ENCODE data around the gene LRRC59. TPM values are rescaled to one million over a fixed set of nuclear protein-coding genes. Genes with fewer than 3 reads are reported as not detected.

Gene LRRC59
- total and polyA plus RNA-seq, 2 of the 13 experiments (the other 11 are each of a cell fraction or from before 2014, with no cell fraction given) = 87.3 to 222 TPM

GRCh38 chr17:50424996-50425681, 27.8 kb upstream of the LRRC59 start (continued):
- no peak for TF ChIP-seq CTCF (CRISPR knock-in tag; IDR thresholded peaks at IDR 0.05)
- no peak for TF ChIP-seq TOPORS (CRISPR knock-in tag; IDR thresholded peaks at IDR 0.05)
- TF ChIP-seq HDAC6 (IDR thresholded peaks at IDR 0.05; ENCODE audit: low read depth, low read length) = no peak
- TF ChIP-seq PHF8 (CRISPR knock-in tag; IDR thresholded peaks at IDR 0.05) = peak; percentile 11; the same call in 1 of the 2 replicates
- TF ChIP-seq FOXC1 (CRISPR knock-in tag; IDR thresholded peaks at IDR 0.05; ENCODE audit: borderline replicate concordance) = no peak
- no peak for TF ChIP-seq ZNF737 (CRISPR knock-in tag; IDR thresholded peaks at IDR 0.05; ENCODE audit: borderline replicate concordance)
- TF ChIP-seq SSRP1 (CRISPR knock-in tag; IDR thresholded peaks at IDR 0.05) = no peak
- TF ChIP-seq, protein P1, sequence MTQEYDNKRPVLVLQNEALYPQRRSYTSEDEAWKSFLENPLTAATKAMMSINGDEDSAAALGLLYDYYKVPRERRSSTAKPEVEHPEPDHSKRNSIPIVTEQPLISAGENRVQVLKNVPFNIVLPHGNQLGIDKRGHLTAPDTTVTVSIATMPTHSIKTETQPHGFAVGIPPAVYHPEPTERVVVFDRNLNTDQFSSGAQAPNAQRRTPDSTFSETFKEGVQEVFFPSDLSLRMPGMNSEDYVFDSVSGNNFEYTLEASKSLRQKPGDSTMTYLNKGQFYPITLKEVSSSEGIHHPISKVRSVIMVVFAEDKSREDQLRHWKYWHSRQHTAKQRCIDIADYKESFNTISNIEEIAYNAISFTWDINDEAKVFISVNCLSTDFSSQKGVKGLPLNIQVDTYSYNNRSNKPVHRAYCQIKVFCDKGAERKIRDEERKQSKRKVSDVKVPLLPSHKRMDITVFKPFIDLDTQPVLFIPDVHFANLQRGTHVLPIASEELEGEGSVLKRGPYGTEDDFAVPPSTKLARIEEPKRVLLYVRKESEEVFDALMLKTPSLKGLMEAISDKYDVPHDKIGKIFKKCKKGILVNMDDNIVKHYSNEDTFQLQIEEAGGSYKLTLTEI (CRISPR knock-in tag; conservative IDR thresholded peaks at IDR 0.05) = no peak
- 0 out of 2 replicates have a peak, but pooled peaks have one; percentile 27 for TF ChIP-seq RXRB (CRISPR knock-in tag; IDR thresholded peaks at IDR 0.05; ENCODE audit: borderline replicate concordance)
- no peak for TF ChIP-seq NFIC (IDR thresholded peaks at IDR 0.05; ENCODE audit: low read length)
- 0 out of 2 replicates have a peak, but pooled peaks have one; percentile 46 for TF ChIP-seq ZNF746 (CRISPR knock-in tag; IDR thresholded peaks at IDR 0.05)
- TF ChIP-seq ARID4A (CRISPR knock-in tag; IDR thresholded peaks at IDR 0.05; ENCODE audit: borderline replicate concordance) = no peak
- TF ChIP-seq, protein P2, sequence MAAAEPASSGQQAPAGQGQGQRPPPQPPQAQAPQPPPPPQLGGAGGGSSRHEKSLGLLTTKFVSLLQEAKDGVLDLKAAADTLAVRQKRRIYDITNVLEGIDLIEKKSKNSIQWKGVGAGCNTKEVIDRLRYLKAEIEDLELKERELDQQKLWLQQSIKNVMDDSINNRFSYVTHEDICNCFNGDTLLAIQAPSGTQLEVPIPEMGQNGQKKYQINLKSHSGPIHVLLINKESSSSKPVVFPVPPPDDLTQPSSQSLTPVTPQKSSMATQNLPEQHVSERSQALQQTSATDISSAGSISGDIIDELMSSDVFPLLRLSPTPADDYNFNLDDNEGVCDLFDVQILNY (CRISPR knock-in tag; conservative IDR thresholded peaks at IDR 0.05) = no peak
- TF ChIP-seq ZNF570 (CRISPR knock-in tag; IDR thresholded peaks at IDR 0.05; ENCODE audit: borderline replicate concordance) = no peak
- no peak for TF ChIP-seq MATR3 (CRISPR knock-in tag; IDR thresholded peaks at IDR 0.05)
- no peak for TF ChIP-seq ZNF451 (CRISPR knock-in tag; IDR thresholded peaks at IDR 0.05)
- no peak for TF ChIP-seq REPIN1 (CRISPR knock-in tag; IDR thresholded peaks at IDR 0.05; ENCODE audit: borderline replicate concordance, low read depth)
- TF ChIP-seq NPAS2 (CRISPR knock-in tag; IDR thresholded peaks at IDR 0.05; ENCODE audit: borderline replicate concordance) = no peak
- peak; percentile 12; the same call in 1 of the 2 replicates for TF ChIP-seq NCOA2 (CRISPR knock-in tag; IDR thresholded peaks at IDR 0.05)
- TF ChIP-seq, protein P3, sequence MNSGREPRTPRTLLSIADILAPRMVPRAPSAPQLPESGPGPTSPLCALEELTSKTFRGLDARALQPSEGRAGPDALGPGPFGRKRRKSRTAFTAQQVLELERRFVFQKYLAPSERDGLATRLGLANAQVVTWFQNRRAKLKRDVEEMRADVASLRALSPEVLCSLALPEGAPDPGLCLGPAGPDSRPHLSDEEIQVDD (CRISPR knock-in tag; IDR thresholded peaks at IDR 0.05; ENCODE audit: borderline replicate concordance) = no peak
- no peak for TF ChIP-seq ZFP36 (IDR thresholded peaks at IDR 0.05; ENCODE audit: borderline replicate concordance, low read depth, low read length, partially characterized antibody)

Measured in HepG2 (cell line).